ENCODE data around the gene TMED10. TPM values are rescaled to one million over a fixed set of nuclear protein-coding genes. Genes with fewer than 3 reads are reported as not detected.
A peak's percentile ranks its signal among the peaks of the same experiment; 100 is the strongest.
"Not testable (repeated sequence)": the region's sequence is repeated elsewhere in the genome, so short reads cannot be mapped to it uniquely, and the experiment has no call there.

Gene TMED10
- polyA plus RNA-seq, 3 donors: 262 to 301 (median 284) TPM

DNA sequence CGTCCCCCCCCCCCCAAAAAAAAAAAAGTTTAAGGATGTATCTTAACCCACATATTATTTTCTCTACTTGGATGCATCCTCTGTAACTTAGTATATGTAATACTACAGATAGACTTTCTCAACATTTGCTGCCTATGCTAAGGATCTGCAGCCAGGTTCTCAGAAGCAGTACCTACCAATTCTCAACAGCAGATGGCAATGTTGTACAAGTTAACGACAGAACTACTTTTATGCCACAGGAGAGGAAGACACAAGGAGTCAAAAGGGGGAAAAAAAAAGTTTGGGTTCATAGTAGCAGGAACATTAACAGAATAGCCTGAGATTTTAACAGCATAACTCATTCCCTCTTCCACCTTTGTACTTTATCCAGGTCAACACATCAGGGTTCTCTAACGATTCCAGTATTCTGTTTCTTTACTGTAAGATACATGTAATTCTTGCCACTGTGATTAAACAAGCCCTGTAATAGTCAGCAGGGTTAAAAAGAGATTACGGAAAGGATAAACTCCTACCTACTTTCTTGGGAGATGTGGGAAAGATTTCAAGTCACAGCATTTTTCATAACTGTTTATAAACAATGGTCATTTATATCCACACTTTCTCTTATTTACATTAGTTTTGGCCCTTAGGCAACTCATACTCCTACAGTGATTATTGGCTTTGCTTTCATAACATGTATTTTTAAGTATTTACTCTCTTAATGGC lies 43.9 kb downstream of the TMED10 start:
- peak; percentile 63 to 79 (median 65) for DNase-seq (ENCODE audit: low read depth in 3 of 3, low spot score in 2 of 3)

DNA sequence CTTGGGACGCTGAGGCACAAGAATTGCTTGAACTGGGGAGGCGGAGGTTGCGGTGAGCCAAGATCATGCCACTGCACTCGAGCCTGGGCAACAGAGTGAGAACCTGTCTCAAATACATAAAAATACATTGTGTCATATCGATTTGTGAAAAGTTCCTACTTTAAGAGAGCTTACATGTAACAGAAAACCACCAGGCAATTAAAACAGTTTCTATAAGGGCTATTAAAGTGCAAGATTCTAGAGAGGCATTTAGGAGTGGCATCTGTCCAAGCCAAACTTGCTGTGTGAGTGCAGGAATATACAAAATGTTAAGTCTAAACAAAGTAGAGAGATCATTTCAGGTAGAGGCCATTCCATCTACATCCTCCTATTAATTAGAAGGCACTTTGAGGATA lies 47.8 kb downstream of the TMED10 start:
- DNase-seq (ENCODE audit: low read depth in 3 of 3, low spot score in 2 of 3): no peak

DNA sequence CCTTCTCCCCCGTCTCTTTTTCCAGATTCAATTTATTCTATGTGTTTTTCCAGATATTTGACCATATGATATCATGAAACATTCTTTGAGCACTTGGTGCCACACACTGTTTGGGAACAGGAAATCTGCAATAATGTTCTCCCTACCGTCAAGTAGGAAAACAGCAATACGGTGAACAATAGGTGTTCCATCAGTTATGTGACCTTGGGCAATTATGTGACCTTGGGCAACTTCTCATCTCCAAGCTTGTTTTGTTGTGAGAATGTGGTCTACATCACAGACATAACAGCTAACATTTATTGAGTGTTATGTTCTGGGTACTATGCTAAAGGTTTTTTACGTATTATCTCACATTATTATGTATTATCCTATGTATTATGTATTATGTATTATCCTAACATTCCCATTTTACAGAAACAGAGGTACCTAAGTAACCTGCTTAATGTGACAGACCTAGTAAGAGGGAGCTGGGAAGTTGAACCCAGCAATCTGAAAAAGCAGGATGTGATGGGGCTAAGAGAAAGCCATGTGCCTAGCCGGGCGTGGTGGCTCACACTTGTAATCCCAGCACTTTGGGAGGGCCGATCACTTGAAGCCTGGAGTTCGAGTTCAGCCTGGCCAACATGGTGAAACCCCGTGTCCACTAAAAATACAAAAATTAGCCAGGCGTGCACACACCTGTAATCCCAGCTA lies 48.4 kb downstream of the TMED10 start:
- DNase-seq (ENCODE audit: low read depth in 3 of 3, low spot score in 2 of 3): no peak

DNA sequence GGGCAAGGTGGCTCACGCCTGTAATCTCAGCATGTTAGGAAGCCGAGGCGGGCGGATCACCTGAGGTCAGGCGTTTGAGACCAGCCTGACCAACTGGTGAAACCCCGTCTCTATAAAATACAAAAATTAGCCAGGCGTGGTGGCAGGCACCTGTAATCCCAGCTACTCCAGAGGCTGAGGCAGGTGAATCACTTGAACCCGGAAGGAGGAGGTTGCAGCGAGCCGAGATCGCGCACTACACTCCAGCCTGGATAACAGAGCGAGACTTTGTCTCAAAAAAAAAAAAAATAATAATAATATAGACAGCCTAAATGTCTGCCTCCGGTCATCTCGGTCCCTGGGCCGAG lies 49.0 kb downstream of the TMED10 start:
- DNase-seq (ENCODE audit: low read depth in 3 of 3, low spot score in 2 of 3): not testable (repeated sequence)

DNA sequence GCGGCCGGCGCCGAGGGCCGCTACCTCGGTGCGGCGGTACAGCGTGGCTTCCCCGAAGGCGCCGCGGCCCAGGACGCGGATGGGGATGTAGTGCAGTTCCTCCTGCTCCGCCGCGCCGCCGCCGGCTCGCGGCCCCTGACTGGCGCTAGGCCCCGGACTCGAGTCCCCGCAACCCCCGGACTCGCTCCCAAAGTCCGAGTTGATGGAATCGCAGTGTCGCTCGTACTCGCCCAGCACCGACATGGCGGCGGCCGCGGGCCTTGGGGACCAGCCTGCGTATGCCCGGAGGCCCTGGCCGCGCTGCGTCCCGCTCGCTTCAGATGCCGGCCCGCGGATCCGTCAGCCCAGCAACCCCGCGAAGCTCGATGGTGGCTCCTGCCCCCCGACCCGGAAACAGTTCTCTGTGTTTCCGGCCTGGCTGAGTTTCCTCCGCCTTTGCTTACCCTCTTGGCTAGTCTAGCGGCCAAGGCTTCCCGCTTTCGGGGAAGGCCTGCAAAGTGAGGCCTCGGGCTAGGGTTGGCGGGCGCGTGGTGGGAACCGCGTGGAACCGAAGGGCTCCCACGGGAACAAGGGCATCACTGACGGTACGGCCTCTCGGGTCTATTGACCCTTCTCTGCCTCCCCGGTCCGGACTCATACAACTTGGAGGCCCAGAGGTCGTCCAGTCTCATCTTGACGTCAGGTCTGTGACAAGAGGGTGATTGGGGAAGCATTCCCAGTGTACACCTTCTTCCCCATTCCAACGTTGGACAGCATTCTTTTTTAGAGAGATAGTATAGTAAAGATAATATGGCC lies 49.5 kb downstream of the TMED10 start, which contains the start of gene NEK9:
TSS of gene NEK9 (minus strand) at position 370 of the 795 bp plus-strand sequence. CDS start at position 243, 127 bp downstream.
- peak; percentile 76 to 88 (median 78) for DNase-seq (ENCODE audit: low read depth in 3 of 3, low spot score in 2 of 3)

DNA sequence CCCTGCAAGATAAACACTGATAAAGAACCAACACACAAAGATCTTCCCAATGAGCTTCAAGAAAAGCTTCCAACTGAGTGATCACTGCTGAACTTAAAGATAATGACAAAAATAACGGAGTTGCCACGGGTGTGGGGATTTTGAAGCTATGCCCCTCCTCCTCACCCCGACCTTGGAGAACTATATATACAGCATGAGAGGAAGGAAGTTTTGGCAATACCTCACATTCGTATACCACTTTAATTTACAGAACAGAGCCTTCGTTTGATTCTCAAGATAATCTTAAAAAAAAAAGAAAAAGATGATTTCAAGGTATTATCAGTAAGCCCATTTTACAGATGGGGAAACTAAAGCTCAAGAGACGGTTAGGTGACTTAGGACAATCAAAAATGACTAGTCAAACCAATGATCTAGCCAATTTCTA lies 50.3 kb downstream of the TMED10 start:
- no peak for DNase-seq (ENCODE audit: low read depth in 3 of 3, low spot score in 2 of 3)

DNA sequence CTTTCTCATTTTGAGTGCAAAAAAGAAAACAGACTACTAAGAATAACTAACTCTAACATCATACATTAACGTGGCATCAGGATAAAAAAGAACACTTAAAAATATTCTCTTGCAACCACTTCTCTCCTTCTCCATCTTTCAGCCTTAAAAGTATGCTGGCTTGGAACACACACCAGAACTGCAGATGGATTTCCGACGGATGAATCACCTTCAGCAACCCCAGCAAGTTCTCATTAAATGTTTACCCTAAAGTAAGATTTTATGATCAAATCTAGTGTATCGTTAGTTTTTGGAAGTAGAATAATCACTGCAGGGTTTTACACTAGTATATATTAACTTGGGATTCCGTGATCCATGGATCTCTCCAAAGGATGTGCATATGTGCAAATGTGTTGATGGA lies 50.8 kb downstream of the TMED10 start:
- DNase-seq (ENCODE audit: low read depth in 3 of 3, low spot score in 2 of 3): no peak

DNA sequence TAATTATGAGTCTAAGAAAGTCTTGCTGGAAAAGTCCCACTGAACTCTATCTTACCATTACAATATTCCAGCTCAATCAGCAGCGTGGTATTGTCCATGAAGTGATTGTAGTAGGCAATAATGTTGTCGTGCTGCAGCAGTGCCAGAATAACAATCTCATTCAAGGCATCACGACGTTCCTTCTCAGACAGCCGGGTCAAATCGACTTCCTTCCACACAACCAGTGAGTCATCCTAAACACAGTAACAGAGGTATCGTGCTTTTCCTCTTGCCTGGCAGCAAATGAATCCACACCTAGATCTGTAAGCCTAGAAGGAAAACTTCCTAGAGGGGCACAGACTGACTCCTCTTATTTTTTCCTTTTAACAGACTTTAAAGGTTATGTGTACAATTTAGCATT lies 52.4 kb downstream of the TMED10 start:
- DNase-seq (ENCODE audit: low read depth in 3 of 3, low spot score in 2 of 3): no peak

DNA sequence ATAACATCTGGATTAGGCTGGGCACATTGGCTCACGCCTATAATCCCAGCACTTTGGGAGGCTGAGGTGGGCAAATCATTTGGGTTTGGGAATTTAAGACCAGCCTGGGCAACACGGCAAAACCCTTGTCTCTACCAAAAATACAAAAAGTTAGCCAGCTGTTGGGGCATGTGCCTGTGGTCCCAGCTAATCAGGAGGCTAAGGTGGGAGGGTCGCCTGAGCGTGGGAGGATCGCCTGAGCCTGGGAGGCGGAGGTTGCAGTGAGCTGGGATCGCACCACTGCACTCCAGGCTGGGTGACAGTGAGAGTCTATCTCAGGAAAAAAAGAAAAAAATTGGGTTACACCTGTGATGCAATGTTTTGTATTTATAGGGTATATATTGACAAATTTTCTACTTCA lies 54.9 kb downstream of the TMED10 start:
- no peak for DNase-seq (ENCODE audit: low read depth in 3 of 3, low spot score in 2 of 3)

DNA sequence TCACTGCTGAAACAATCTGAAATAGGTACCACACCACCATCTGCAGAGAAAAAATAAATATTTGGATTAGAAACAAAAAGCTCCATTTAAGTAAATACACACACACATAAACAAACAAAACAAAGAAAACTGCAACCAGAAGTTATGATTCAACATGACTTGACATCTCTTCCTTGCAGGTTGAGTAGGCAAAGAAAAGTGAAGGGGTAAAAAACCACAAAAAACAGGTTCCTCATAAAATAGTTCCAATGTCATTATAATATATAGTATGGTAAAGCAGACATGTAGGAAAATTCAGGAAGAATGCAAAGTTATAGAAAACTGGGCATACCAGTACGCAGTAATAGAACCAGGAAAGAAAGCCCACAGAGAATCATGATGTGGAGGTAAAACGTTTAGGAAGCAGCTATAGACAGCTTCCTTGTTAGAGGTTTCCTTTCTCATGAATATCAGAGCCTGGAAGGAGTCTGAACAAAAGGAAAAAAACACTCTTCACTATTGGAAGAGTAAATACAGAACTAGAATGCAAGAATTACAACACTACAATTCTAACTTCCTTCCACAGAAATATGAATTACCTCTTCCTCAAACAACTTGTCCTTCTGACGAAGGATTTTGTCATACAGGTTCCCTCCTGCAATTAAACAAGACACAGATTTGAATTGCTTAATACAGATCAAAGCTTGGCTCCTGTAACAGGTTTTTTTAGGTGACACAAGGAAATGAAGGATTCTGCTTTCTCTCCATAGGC lies 55.7 kb downstream of the TMED10 start:
- no peak for DNase-seq (ENCODE audit: low read depth in 3 of 3, low spot score in 2 of 3)

DNA sequence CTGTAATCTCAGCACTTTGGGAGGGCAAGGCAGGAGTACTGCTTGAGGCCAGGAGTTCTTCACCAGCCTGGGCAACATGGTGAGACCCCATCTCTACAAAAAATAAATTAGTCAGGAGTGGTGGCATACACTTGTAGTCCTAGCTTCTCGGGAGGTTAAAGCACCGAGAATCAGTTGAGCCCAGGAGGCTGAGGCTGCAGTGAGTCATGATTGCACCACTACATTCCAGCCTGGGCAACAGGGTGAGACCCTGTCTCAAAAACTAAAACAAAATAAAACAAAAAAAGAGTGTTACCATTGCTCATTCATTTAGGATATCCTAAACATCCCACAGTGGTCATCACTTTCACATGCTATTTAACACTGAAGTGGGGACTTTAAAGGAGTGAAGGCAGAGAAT lies 57.4 kb downstream of the TMED10 start:
- no peak for DNase-seq (ENCODE audit: low read depth in 3 of 3, low spot score in 2 of 3)

DNA sequence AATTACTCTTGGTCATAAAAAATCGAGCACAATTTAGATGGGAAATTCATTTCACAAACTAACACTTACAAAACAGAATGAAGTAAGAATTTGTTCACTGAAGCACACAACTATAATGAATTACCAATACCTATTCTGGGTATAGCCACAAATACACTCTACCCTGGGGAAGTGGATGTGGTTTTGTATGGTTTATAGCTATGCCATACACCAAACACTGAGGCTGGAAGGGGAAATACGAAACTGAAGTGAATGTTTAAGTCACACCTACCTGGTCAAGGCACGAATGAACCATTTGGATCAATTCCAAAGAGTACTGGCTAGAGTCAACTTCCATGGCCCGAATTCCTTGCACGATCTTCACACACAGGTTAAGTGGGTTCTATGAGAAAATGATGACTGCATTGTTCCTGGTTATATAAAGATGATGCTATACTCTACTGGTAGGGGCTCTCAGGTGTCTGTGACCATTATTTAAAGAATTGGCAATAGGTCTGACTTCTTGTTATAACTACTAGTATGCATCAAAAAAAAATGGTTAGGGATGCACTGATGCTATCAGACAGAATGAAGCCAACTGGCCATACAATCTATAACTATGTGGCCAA lies 62.4 kb downstream of the TMED10 start:
- DNase-seq (ENCODE audit: low read depth in 3 of 3, low spot score in 2 of 3): no peak

DNA sequence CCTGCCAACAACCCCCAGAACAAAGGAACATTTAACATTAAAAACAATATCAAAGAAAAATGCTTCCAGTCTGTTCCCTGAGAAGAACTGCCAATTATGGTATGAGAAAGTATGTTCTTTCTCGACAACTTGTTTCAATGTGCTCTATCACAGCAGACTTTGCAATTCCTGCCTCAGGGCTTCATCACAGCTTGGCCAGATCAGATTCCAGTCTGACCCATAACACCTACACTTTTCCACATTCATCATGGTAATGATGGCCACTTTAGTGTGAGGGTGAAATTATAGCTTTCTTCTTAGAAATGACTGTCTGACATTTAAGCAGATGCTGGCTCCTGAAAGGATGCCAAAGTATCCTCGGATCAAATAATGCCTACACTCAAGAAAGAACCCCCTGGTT lies 66.5 kb downstream of the TMED10 start:
- DNase-seq (ENCODE audit: low read depth in 3 of 3, low spot score in 2 of 3): no peak

DNA sequence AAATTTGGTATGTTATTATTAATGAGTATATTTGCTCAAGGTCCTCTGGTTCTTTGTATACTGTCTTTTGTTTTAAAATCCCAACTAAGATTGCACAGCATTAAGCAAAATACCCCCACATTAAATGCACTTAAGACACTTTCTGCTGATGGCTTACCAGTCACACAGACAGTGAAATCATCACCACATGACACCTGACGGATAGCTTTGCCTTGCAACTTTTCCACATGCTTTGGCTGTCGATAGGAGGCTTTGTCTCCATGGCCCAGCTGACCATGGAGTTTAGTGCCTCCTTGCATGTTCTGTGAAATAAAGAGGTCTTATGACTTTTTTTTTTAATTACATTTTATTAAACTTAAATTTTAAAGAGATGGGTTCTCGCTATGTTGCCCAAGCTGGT lies 69.2 kb downstream of the TMED10 start:
- DNase-seq (ENCODE audit: low read depth in 3 of 3, low spot score in 2 of 3): no peak

DNA sequence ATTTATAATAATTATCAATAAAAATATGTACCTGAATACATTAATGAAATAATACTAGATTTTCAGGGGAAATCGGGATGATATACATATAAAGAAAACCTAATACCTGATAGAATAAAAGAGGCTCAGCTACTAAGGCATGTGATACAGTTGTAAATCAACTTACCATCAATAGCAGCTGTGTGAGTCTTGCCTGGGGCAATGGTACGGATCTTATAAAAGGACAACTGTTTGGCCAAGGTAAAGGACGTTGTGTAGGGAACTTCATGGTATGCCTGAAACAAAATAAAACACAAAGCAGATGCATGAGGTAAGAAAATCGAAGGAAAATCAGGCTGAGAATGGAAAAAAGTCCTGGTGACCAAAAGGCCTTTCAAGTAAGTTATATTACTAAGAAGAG lies 74.9 kb downstream of the TMED10 start:
- no peak for DNase-seq (ENCODE audit: low read depth in 3 of 3, low spot score in 2 of 3)

DNA sequence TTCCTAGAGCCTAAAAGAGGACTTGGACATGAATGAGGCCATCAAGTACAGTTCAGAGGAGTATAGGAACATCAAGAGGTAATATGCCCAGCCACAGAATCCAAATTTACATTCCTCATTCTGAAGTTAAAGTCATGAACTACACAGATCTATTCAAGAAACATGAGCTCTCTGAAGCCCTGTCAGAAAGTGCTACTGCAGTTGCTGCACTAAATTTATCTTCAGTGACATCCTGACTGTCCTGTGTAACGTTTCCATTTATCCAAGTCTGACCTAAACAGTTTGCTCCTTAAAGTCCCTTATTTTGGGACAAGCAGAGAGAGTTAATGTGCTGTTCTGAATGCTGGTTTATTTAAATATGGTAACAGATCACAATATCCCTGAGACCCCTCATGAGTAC lies 77.7 kb downstream of the TMED10 start:
- no peak for DNase-seq (ENCODE audit: low read depth in 3 of 3, low spot score in 2 of 3)

DNA sequence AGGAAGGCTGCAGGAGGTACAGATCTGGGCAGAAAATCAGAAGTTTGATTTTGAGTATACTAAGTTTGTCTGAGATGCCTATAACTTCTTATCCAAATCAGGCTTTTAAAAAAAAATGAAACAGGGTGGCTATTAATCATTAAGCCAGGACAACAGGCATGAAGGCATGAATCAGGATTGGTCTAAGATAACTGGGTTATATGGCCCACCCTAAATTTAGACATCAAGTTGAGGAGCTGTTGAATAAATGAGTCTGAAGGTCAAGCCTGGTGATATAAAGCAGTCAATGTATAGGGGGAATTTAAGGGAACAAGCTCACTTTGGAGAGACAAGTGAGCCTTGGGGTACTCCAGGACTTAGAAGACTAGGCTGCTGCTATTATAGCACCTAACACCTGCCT lies 78.2 kb downstream of the TMED10 start:
- no peak for DNase-seq (ENCODE audit: low read depth in 3 of 3, low spot score in 2 of 3)

DNA sequence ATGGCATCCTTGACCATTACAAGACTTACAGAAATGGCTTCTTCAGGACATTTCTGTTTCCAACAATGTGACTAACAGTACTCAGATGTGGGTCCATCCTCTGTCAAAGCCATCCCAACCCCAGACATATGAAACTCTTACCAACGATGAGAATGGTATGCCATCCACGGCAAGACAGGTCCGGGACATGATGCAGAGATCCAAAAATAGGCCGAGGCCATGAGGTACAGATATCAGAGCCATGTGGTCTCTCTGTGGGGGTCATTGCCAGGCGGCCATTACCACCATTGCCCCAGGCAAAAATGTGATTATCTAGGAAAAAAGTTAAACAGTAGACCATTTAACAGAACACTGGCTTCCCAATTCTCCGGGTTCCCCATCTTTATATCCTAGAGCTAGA lies 79.5 kb downstream of the TMED10 start:
- no peak for DNase-seq (ENCODE audit: low read depth in 3 of 3, low spot score in 2 of 3)

DNA sequence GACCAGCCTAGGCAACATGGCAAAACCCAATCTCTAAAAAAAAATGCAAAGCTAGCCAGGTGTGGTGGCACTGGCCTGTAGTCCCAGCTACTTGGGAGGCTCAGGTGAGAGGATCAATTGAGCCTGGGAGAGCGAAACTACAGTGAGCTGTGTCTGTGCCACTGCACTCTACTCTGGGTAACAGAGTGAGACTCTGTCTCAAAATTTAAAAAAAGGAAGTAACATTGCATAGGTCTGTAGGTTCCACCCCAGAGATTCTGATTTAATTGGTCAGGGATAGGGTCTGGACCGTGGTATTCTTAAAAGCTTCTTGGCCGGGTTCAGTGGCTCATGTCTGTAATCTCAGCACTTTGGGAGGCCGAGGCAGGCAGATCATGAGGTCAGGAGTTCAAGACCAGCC lies 80.7 kb downstream of the TMED10 start:
- DNase-seq (ENCODE audit: low read depth in 3 of 3, low spot score in 2 of 3): no peak

DNA sequence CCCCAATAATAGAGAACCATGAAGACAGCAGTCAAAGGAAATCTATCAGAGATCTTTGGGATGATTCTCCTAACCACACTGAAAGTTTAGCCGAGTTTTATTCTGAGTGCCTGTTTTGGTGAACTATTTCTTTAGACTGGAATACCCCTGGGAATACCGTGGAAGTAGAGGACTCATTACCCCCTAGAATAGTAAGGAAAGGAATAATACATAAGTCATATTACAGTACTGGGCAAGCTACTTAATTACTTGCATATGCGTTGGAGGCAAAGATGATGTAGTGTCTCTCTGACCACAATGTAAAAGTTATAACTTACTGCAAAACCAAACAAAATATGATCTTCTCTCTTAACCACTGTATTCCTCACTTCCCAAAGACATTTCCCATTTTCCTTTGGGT lies 81.5 kb downstream of the TMED10 start:
- no peak for DNase-seq (ENCODE audit: low read depth in 3 of 3, low spot score in 2 of 3)

DNA sequence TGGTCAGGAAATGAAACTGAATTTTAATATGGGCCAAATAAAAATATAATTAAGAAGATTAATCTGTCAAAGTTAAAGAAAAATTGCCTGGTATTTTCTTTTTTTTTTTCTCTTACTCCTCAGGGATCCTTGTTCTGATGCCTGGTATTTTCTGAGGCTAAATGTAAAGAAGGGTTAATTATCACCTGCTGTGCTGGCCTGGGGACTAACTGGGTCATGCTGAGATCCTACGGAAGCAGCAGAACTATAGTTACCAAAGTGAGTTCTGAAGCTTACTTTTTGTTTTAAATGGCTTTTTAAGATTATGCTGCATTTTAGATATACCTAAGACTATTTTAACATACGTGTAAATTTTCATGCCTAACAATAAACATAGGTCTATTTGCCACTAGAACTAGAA lies 83.7 kb downstream of the TMED10 start:
- DNase-seq (ENCODE audit: low read depth in 3 of 3, low spot score in 2 of 3): no peak
